22Rv1 (cell line): ENCODE data around the gene INPPL1.

ENCODE experiments used
- ZFX ChIP-seq: fragments of 450-650 bp; IDR thresholded peaks from 2 replicates; pipeline ENCODE4 v1.6.1; 2017; ENCODE audit warnings: antibody characterized with exemption, borderline replicate concordance
- TF ChIP-seq, protein P1 (sequence below): fragments of 450-650 bp; IDR thresholded peaks from 2 replicates; pipeline ENCODE4 v1.5.1; 2017; ENCODE audit warnings: mild to moderate bottlenecking

DNA sequence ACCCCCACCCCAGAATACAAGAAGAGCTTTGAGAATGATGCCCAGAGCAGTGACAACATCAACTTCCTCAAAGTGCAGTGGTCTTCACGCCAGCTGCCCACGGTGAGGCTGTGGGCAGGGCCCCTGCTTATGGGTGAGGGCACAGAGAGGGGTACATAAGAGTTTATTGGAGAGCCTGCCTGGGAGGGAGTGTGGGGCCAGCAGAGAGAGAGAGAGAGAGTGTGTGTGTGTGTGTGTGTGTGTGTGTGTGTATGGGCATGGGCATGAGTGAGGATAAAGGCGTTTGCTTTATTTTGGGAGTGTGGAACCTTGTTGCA, 9.9 kb downstream of the INPPL1 start:
- TF ChIP-seq, protein P1, sequence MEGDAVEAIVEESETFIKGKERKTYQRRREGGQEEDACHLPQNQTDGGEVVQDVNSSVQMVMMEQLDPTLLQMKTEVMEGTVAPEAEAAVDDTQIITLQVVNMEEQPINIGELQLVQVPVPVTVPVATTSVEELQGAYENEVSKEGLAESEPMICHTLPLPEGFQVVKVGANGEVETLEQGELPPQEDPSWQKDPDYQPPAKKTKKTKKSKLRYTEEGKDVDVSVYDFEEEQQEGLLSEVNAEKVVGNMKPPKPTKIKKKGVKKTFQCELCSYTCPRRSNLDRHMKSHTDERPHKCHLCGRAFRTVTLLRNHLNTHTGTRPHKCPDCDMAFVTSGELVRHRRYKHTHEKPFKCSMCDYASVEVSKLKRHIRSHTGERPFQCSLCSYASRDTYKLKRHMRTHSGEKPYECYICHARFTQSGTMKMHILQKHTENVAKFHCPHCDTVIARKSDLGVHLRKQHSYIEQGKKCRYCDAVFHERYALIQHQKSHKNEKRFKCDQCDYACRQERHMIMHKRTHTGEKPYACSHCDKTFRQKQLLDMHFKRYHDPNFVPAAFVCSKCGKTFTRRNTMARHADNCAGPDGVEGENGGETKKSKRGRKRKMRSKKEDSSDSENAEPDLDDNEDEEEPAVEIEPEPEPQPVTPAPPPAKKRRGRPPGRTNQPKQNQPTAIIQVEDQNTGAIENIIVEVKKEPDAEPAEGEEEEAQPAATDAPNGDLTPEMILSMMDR, result no peak
- no peak for TF ChIP-seq ZFX
